Astrocyte (in vitro differentiated cells and primary cell): ENCODE data around the gene DIO3. TPM values are rescaled to one million over a fixed set of nuclear protein-coding genes. Genes with fewer than 3 reads are reported as not detected.

Source experiments
- DNase-seq: peaks from one replicate; pipeline ENCODE4 v3.0.0-alpha.2; 2010; ENCODE audit warnings: low read depth
- FAIRE-seq: peaks from 2 replicates; lab custom pipeline; 2011; peaks lifted over from hg19 to GRCh38; lab: Jason Lieb, UNC
- H2AFZ ChIP-seq: 2 replicates; pipeline ENCODE4 v1.6.0; 2012; ENCODE audit warnings: low read depth, low read length, inconsistent platforms
- H3K27ac ChIP-seq: 2 replicates; pipeline ENCODE4 v1.5.1; 2011; ENCODE audit warnings: low read depth, low read length, inconsistent platforms
- H3K27me3 ChIP-seq: 2 replicates; pipeline ENCODE4 v1.6.0; 2011; ENCODE audit warnings: low read length, inconsistent platforms; ENCODE audit not compliant: insufficient read depth
- H3K36me3 ChIP-seq: 2 replicates; pipeline ENCODE4 v1.5.1; 2011; ENCODE audit warnings: low read length, inconsistent platforms; ENCODE audit not compliant: insufficient read depth
- H3K4me1 ChIP-seq: 2 replicates; pipeline ENCODE4 v1.5.1; 2011; ENCODE audit warnings: low read length, inconsistent platforms; ENCODE audit not compliant: insufficient read depth
- H3K4me2 ChIP-seq: 2 replicates; pipeline ENCODE4 v1.6.0; 2012; ENCODE audit warnings: low read length, inconsistent platforms
- H3K4me3 ChIP-seq: 2 replicates; pipeline ENCODE4 v1.5.1; 2011; ENCODE audit warnings: low read depth, mild to moderate bottlenecking, low read length, inconsistent platforms; ENCODE audit not compliant: insufficient read depth
- H3K79me2 ChIP-seq: 2 replicates; pipeline ENCODE4 v1.6.0; 2012; ENCODE audit warnings: mild to moderate bottlenecking, low read length, inconsistent platforms; ENCODE audit not compliant: insufficient read depth
- H3K9ac ChIP-seq: 2 replicates; pipeline ENCODE4 v1.6.0; 2012; ENCODE audit warnings: mild to moderate bottlenecking, low read length, inconsistent platforms
- H3K9me3 ChIP-seq: 2 replicates; pipeline ENCODE4 v1.5.1; 2012; ENCODE audit warnings: low read depth, mild to moderate bottlenecking, low read length, inconsistent platforms; ENCODE audit not compliant: insufficient read depth
- H4K20me1 ChIP-seq: 2 replicates; pipeline ENCODE4 v1.6.0; 2012; ENCODE audit warnings: low read length, inconsistent platforms; ENCODE audit not compliant: insufficient read depth
- H3K27ac Mint-ChIP-seq: one replicate; pipeline ENCODE4 v1.8.0; 2021; ENCODE audit warnings: mild to moderate bottlenecking, mixed read lengths; ENCODE audit not compliant: unreplicated experiment
- H3K27me3 Mint-ChIP-seq: one replicate; pipeline ENCODE4 v1.8.0; 2021; ENCODE audit warnings: low read depth, mixed read lengths; ENCODE audit not compliant: unreplicated experiment
- H3K36me3 Mint-ChIP-seq: one replicate; pipeline ENCODE4 v1.8.0; 2021; ENCODE audit warnings: low read depth, mixed read lengths; ENCODE audit not compliant: unreplicated experiment
- H3K4me1 Mint-ChIP-seq: one replicate; pipeline ENCODE4 v1.8.0; 2021; ENCODE audit warnings: low read depth, mixed read lengths; ENCODE audit not compliant: unreplicated experiment
- H3K4me3 Mint-ChIP-seq: one replicate; pipeline ENCODE4 v1.8.0; 2021; ENCODE audit warnings: mild to moderate bottlenecking, moderate library complexity, mixed read lengths; ENCODE audit not compliant: unreplicated experiment
- H3K9me3 Mint-ChIP-seq: one replicate; pipeline ENCODE4 v1.8.0; 2021; ENCODE audit warnings: mild to moderate bottlenecking, mixed read lengths; ENCODE audit not compliant: unreplicated experiment
- EZH2 ChIP-seq: IDR thresholded peaks from 2 replicates; pipeline ENCODE4 v1.6.1; 2012; ENCODE audit warnings: mild to moderate bottlenecking, low read length, inconsistent platforms; ENCODE audit not compliant: insufficient read depth
- total RNA-seq: library from RNA; stranded (reverse); gene quantifications from 2 replicates; pipeline ENCODE4 v1.2.1, GENCODE V29; 2021
- TF ChIP-seq, protein P1 (sequence below): IDR thresholded peaks from 2 replicates; pipeline ENCODE4 v1.5.1; 2011; ENCODE audit warnings: low read depth, mild to moderate bottlenecking, inconsistent platforms, low read length, moderate library complexity; ENCODE audit not compliant: insufficient read depth

Gene DIO3
- total RNA-seq, 1 donor from 2014 or later, result 0.79 TPM

DNA sequence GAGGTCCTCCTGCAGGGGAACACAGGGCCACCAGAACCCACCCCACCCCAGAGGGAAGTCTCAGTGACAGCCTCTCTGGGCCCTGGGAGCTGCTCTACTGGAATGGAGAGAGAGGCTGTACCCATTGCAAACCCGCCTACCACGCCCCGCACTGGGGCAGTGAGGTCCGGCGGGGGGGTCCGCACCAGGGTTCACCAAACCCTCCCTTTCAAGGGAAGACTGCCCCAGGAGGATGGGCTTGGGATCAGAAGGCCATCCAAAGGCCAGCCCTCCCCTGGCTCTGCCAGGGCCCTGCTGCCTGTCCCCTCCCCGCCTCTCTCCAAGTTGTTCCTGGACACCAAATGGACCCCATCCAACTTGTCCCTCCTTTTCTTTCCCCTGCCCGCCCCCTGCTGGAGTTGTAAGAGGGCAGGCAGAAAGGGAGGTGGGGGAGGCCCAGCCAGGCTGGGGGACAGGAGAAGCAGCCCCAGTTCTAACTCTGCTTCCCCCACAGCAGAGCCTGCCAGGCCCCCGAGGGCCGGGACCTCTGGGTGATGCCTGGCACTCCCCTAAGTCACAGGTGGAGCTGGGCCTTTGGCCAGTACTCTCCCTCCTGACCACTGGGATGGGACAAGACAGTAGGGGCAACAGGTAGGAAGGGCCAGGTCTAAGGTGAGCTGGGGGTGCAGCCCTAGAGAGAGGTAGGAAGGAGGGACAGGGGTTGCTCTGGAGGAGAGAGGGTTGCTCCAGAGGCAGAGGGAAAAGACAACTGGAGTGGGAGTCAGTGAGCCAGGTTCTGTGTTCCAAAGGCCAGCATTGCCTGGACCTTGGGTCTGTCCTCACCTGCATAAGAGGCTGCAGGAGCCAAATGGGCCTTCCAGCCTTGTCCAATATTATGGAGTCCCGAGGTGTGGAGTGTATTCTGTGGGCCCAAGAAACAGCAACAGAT is 3.2 kb upstream of the DIO3 start:
- Histone ChIP-seq H3K9me3 (peaks cover 16% of the 10 kb centered on the region), H3K4me3 (no peak overlapping the region), H3K4me2 (no peak overlapping the region), H3K36me3 (no peaks in the 10 kb centered on the region), H3K4me1 (peaks cover 2% of the 10 kb centered on the region), H2AFZ (no peak overlapping the region), H3K9ac (no peak overlapping the region), H3K27ac (no peak overlapping the region), H3K27me3 (peaks cover 45% of the 10 kb centered on the region), H4K20me1 (no peaks in the 10 kb centered on the region), H3K79me2 (no peaks in the 10 kb centered on the region)
- H3K27me3 Mint-ChIP-seq, result peaks cover 76% of the 10 kb centered on the region
- FAIRE-seq (no peak), DNase-seq (no peak)
- no peak overlapping the region for H3K4me3 Mint-ChIP-seq
- H3K9me3 Mint-ChIP-seq, result peaks cover 8% of the 10 kb centered on the region
- H3K36me3 Mint-ChIP-seq, result peaks cover 2% of the 10 kb centered on the region
- TF ChIP-seq EZH2, result no peak
- TF ChIP-seq, protein P1, sequence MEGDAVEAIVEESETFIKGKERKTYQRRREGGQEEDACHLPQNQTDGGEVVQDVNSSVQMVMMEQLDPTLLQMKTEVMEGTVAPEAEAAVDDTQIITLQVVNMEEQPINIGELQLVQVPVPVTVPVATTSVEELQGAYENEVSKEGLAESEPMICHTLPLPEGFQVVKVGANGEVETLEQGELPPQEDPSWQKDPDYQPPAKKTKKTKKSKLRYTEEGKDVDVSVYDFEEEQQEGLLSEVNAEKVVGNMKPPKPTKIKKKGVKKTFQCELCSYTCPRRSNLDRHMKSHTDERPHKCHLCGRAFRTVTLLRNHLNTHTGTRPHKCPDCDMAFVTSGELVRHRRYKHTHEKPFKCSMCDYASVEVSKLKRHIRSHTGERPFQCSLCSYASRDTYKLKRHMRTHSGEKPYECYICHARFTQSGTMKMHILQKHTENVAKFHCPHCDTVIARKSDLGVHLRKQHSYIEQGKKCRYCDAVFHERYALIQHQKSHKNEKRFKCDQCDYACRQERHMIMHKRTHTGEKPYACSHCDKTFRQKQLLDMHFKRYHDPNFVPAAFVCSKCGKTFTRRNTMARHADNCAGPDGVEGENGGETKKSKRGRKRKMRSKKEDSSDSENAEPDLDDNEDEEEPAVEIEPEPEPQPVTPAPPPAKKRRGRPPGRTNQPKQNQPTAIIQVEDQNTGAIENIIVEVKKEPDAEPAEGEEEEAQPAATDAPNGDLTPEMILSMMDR, result no peak
- no peak overlapping the region for H3K27ac Mint-ChIP-seq
- peaks cover 2% of the 10 kb centered on the region for H3K4me1 Mint-ChIP-seq

DNA sequence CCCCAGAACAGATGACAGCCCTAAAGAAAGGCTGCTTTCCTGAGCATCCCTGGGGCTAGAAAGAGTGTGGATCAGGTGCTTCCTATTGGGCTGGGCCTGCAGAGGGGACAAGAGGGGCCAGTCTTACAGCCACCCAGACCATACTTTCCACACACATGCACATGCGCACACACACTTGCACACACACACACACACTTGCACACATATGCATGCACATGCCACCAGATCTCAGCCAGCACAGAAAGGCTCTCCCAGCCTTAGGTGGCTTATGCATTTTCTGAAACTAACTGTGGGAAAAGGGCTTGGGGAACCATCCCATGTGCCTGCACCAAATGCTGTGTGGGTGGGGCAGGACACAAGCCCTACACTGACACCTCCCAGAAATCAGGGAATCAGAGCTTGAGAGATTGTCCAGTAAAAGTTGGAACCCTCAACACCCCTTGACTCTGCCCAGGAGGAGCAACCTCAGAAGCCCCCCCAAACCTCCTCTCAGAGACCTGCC is 2.5 kb upstream of the DIO3 start:
- H3K9ac ChIP-seq, result no peak overlapping the region
- TF ChIP-seq, protein P1, result no peak
- TF ChIP-seq EZH2, result no peak
- H3K27ac Mint-ChIP-seq, result no peak overlapping the region
- H4K20me1 ChIP-seq, result no peaks in the 10 kb centered on the region
- H3K79me2 ChIP-seq, result no peaks in the 10 kb centered on the region
- H3K4me1 ChIP-seq, result peaks cover 2% of the 10 kb centered on the region
- peaks cover 4% of the 10 kb centered on the region for H3K4me1 Mint-ChIP-seq
- H3K27me3 Mint-ChIP-seq, result peaks cover 75% of the 10 kb centered on the region
- no peaks in the 10 kb centered on the region for H3K36me3 ChIP-seq
- H3K27ac ChIP-seq, result no peak overlapping the region
- no peak overlapping the region for H3K4me3 ChIP-seq
- FAIRE-seq (no peak), DNase-seq (no peak)
- peaks cover 8% of the 10 kb centered on the region for H3K9me3 Mint-ChIP-seq
- H3K36me3 Mint-ChIP-seq, result peaks cover 2% of the 10 kb centered on the region
- peak overlapping the region; percentile 11 for H3K4me3 Mint-ChIP-seq
- peaks cover 49% of the 10 kb centered on the region for H3K27me3 ChIP-seq
- no peak overlapping the region for H2AFZ ChIP-seq
- H3K9me3 ChIP-seq, result peaks cover 16% of the 10 kb centered on the region
- H3K4me2 ChIP-seq, result no peak overlapping the region
